Mucosa of stomach (tissue), 1 donor: ENCODE data around the gene CASP7.

ENCODE experiments used
- H3K27me3 ChIP-seq: one replicate; pipeline ENCODE4 v1.7.0; 2013; ENCODE audit warnings: mild to moderate bottlenecking, low read length; ENCODE audit not compliant: control insufficient read depth, insufficient read depth
- H3K36me3 ChIP-seq: one replicate; pipeline ENCODE4 v1.7.0; 2013; ENCODE audit warnings: low read length; ENCODE audit not compliant: control insufficient read depth, insufficient read depth
- H3K4me1 ChIP-seq: one replicate; pipeline ENCODE4 v1.7.0; 2013; ENCODE audit warnings: mild to moderate bottlenecking, low read length; ENCODE audit not compliant: control insufficient read depth, insufficient read depth
- H3K4me3 ChIP-seq: one replicate; pipeline ENCODE4 v1.7.0; 2013; ENCODE audit warnings: low read length
- H3K9ac ChIP-seq: one replicate; pipeline ENCODE4 v1.7.0; 2013; ENCODE audit warnings: mild to moderate bottlenecking, low read length, moderate library complexity
- H3K9me3 ChIP-seq: one replicate; pipeline ENCODE4 v1.7.0; 2013; ENCODE audit warnings: mild to moderate bottlenecking, low read length, moderate library complexity; ENCODE audit not compliant: control insufficient read depth
- donor health status: Pancreatic carcinoma.

CASP7 gene

GRCh38 chr10:113720386-113720785 is 40.7 kb downstream of the CASP7 start:
- no peak overlapping the region for H3K9ac ChIP-seq
- peaks cover 18% of the 10 kb centered on the region for H3K4me1 ChIP-seq
- no peak overlapping the region for H3K4me3 ChIP-seq
- H3K36me3 ChIP-seq: peaks cover 5% of the 10 kb centered on the region
- H3K27me3 ChIP-seq: no peaks in the 10 kb centered on the region
- no peaks in the 10 kb centered on the region for H3K9me3 ChIP-seq

- Histone ChIP-seq H3K4me3 (no peak overlapping the region), H3K36me3 (peaks cover 17% of the 10 kb centered on the region), H3K9me3 (no peaks in the 10 kb centered on the region), H3K9ac (no peak overlapping the region), H3K4me1 (no peaks in the 10 kb centered on the region), H3K27me3 (no peaks in the 10 kb centered on the region)
These were observed 52.6 kb downstream of the CASP7 start for GRCh38 chr10:113732160-113732881.

GRCh38 chr10:113732966-113733365 is 53.3 kb downstream of the CASP7 start:
- H3K9ac ChIP-seq: no peak overlapping the region
- H3K27me3 ChIP-seq: no peaks in the 10 kb centered on the region

GRCh38 chr10:113733635-113734034 is 53.9 kb downstream of the CASP7 start:
- H3K27me3 ChIP-seq: no peaks in the 10 kb centered on the region
- H3K4me1 ChIP-seq: no peaks in the 10 kb centered on the region
- H3K4me3 ChIP-seq: no peak overlapping the region
- H3K9ac ChIP-seq: no peak overlapping the region
- no peaks in the 10 kb centered on the region for H3K9me3 ChIP-seq
- H3K36me3 ChIP-seq: peaks cover 16% of the 10 kb centered on the region

More at GRCh38 chr10:113732966-113733365, 53.3 kb downstream of the CASP7 start:
- peaks cover 17% of the 10 kb centered on the region for H3K36me3 ChIP-seq
- H3K4me3 ChIP-seq: no peak overlapping the region
- H3K4me1 ChIP-seq: no peaks in the 10 kb centered on the region
- H3K9me3 ChIP-seq: no peaks in the 10 kb centered on the region

GRCh38 chr10:113735913-113736312 is 56.2 kb downstream of the CASP7 start:
- Histone ChIP-seq H3K27me3 (no peaks in the 10 kb centered on the region), H3K36me3 (no peaks in the 10 kb centered on the region), H3K9ac (no peak overlapping the region), H3K4me3 (no peak overlapping the region), H3K9me3 (no peaks in the 10 kb centered on the region), H3K4me1 (no peaks in the 10 kb centered on the region)

GRCh38 chr10:113736576-113736975 is 56.9 kb downstream of the CASP7 start:
- Histone ChIP-seq H3K9me3 (no peaks in the 10 kb centered on the region), H3K36me3 (no peaks in the 10 kb centered on the region), H3K27me3 (no peaks in the 10 kb centered on the region), H3K9ac (no peak overlapping the region), H3K4me3 (no peak overlapping the region), H3K4me1 (no peaks in the 10 kb centered on the region)

GRCh38 chr10:113739031-113739430 is 59.3 kb downstream of the CASP7 start:
- H3K4me3 ChIP-seq: no peak overlapping the region
- H3K4me1 ChIP-seq: no peaks in the 10 kb centered on the region
- H3K27me3 ChIP-seq: no peaks in the 10 kb centered on the region
- no peak overlapping the region for H3K9ac ChIP-seq
- H3K36me3 ChIP-seq: no peaks in the 10 kb centered on the region
- no peaks in the 10 kb centered on the region for H3K9me3 ChIP-seq

GRCh38 chr10:113739577-113739976 is 59.9 kb downstream of the CASP7 start:
- Histone ChIP-seq H3K4me3 (no peak overlapping the region), H3K4me1 (no peaks in the 10 kb centered on the region), H3K36me3 (no peaks in the 10 kb centered on the region), H3K9me3 (no peaks in the 10 kb centered on the region), H3K27me3 (no peaks in the 10 kb centered on the region), H3K9ac (no peak overlapping the region)

GRCh38 chr10:113740850-113741249 is 61.1 kb downstream of the CASP7 start:
- no peaks in the 10 kb centered on the region for H3K36me3 ChIP-seq
- H3K9ac ChIP-seq: no peak overlapping the region
- H3K27me3 ChIP-seq: no peaks in the 10 kb centered on the region
- H3K4me1 ChIP-seq: no peaks in the 10 kb centered on the region
- no peaks in the 10 kb centered on the region for H3K9me3 ChIP-seq
- H3K4me3 ChIP-seq: no peak overlapping the region

GRCh38 chr10:113742466-113742865 is 62.8 kb downstream of the CASP7 start:
- no peaks in the 10 kb centered on the region for H3K27me3 ChIP-seq
- H3K4me1 ChIP-seq: peaks cover 8% of the 10 kb centered on the region
- no peak overlapping the region for H3K4me3 ChIP-seq
- H3K36me3 ChIP-seq: no peaks in the 10 kb centered on the region
- H3K9ac ChIP-seq: no peak overlapping the region
- no peaks in the 10 kb centered on the region for H3K9me3 ChIP-seq

GRCh38 chr10:113743594-113743993 is 63.9 kb downstream of the CASP7 start:
- no peak overlapping the region for H3K9ac ChIP-seq
- no peaks in the 10 kb centered on the region for H3K36me3 ChIP-seq
- no peaks in the 10 kb centered on the region for H3K9me3 ChIP-seq
- H3K4me1 ChIP-seq: peaks cover 8% of the 10 kb centered on the region
- no peaks in the 10 kb centered on the region for H3K27me3 ChIP-seq
- H3K4me3 ChIP-seq: no peak overlapping the region

GRCh38 chr10:113745374-113745773 is 65.7 kb downstream of the CASP7 start:
- no peaks in the 10 kb centered on the region for H3K27me3 ChIP-seq
- no peaks in the 10 kb centered on the region for H3K36me3 ChIP-seq
- H3K9ac ChIP-seq: no peak overlapping the region
- H3K9me3 ChIP-seq: no peaks in the 10 kb centered on the region
- no peak overlapping the region for H3K4me3 ChIP-seq
- peaks cover 12% of the 10 kb centered on the region for H3K4me1 ChIP-seq
